ENCODE results near the gene LBH. TPM values are rescaled to one million over a fixed set of nuclear protein-coding genes. Genes with fewer than 3 reads are reported as not detected.

The LBH gene
- total and polyA plus RNA-seq, 2 donors (not counting 3 experiments of a cell fraction or from before 2014, with no cell fraction given), result 5.3 to 5.5 TPM

GRCh38 chr2:30282721-30283120 is 51.4 kb downstream of the LBH start:
- no peaks in the 10 kb centered on the region for H4K20me1 ChIP-seq (replicated peaks; ENCODE audit: control insufficient read depth, extremely low read depth, insufficient read depth, low read length)
- H3K4me1 ChIP-seq (ENCODE audit: control insufficient read depth, extremely low read depth, insufficient read depth, low read length), result no peaks in the 10 kb centered on the region
- H3K9ac ChIP-seq (replicated peaks; ENCODE audit: extremely low read depth, insufficient read depth, low read length), result no peak overlapping the region
- H2AFZ ChIP-seq (ENCODE audit: low read depth, low read length), result no peak overlapping the region
- no peak overlapping the region for H3K4me2 ChIP-seq (ENCODE audit: insufficient read depth, low read length)
- ChIA-PET POLR2A (no interaction called here), CTCF (no interaction called here)
- FAIRE-seq, result no peak
- H3K4me3 ChIP-seq (replicated peaks in 1 of 3; ENCODE audit: insufficient read depth in 1 of 3, low read depth in 1 of 3, low read length in 3 of 3), result no peak overlapping the region
- H3K9me1 ChIP-seq (replicated peaks; ENCODE audit: control insufficient read depth, extremely low read depth, insufficient read depth, low read length), result no peaks in the 10 kb centered on the region
- dilution Hi-C loops (cut with MboI; ENCODE audit: extremely low pct_ligation_motif_present, low sequenced_read_pairs), result no loop called here
- no TSS peak for BruUV-seq (replicated peaks)
- no peaks in the 10 kb centered on the region for H3K36me3 ChIP-seq (ENCODE audit: control insufficient read depth in 2 of 2, extremely low read depth in 1 of 2, insufficient read depth in 2 of 2, low read length in 2 of 2)
- DNase-seq (ENCODE audit: low read depth, low spot score), result no peak
- no peaks in the 10 kb centered on the region for H3K27me3 ChIP-seq (ENCODE audit: control insufficient read depth in 2 of 2, insufficient read depth in 2 of 2, low read length in 2 of 2)
- no peak overlapping the region for H3K27ac ChIP-seq (ENCODE audit: insufficient read depth, low read depth, low read length)
- TF ChIP-seq GATA2 (IDR thresholded peaks at IDR 0.05; ENCODE audit: insufficient read depth, insufficient read length, low read depth, low read length) (no peak), FOS (IDR thresholded peaks at IDR 0.05; ENCODE audit: borderline replicate concordance, insufficient read depth, low read length) (no peak), MAX (IDR thresholded peaks at IDR 0.05; ENCODE audit: insufficient read depth, insufficient read length) (no peak), JUN (IDR thresholded peaks at IDR 0.05; ENCODE audit: borderline replicate concordance, insufficient read depth, insufficient read length, low read depth) (no peak), CTCF (IDR thresholded peaks at IDR 0.05; ENCODE audit: extremely low read depth in 1 of 2, insufficient read depth in 1 of 2, low read depth in 1 of 2, low read length in 2 of 2) (no peak), POLR2AphosphoS5 (IDR thresholded peaks at IDR 0.05; ENCODE audit: insufficient read depth, low read depth, low read length) (no peak), EZH2 (IDR thresholded peaks at IDR 0.05; ENCODE audit: borderline replicate concordance, low read depth, low read length, severe bottlenecking) (no peak), POLR2A (IDR thresholded peaks at IDR 0.05; ENCODE audit: low read depth, low read length) (no peak), MYC (IDR thresholded peaks at IDR 0.05; ENCODE audit: low read depth, low read length) (no peak)
- H3K79me2 ChIP-seq (ENCODE audit: control insufficient read depth, insufficient read depth, low read length), result no peaks in the 10 kb centered on the region
- no peaks in the 10 kb centered on the region for H3K9me3 ChIP-seq (replicated peaks; ENCODE audit: control insufficient read depth, insufficient read depth, low read length)
- intact Hi-C loops (cut with micrococcal nuclease), result no loop called here

All from endothelial cell of umbilical vein (primary cell).